Activated T-cell treated with anti-CD3 and anti-CD28 coated beads, Interleukin-2, amount 50 U/mL, for 24 hours (primary cell): Measurements from ENCODE around the gene TTC28.
"Not testable (repeated sequence)": the region's sequence is repeated elsewhere in the genome, so short reads cannot be mapped to it uniquely, and the experiment has no call there.

Experiments used
- DNase-seq: peaks from one replicate; pipeline ENCODE4 v3.0.0-alpha.2; 2020
- H3K27ac Mint-ChIP-seq: 2 replicates; pipeline ENCODE4 v1.8.0; 2020; ENCODE audit warnings: mild to moderate bottlenecking, mixed read lengths
- H3K27me3 Mint-ChIP-seq: 2 replicates; pipeline ENCODE4 v1.8.0; 2020; ENCODE audit warnings: mixed read lengths
- H3K36me3 Mint-ChIP-seq: 2 replicates; pipeline ENCODE4 v1.8.0; 2020; ENCODE audit warnings: low read depth, mixed read lengths
- H3K4me1 Mint-ChIP-seq: 2 replicates; pipeline ENCODE4 v1.8.0; 2020; ENCODE audit warnings: low read depth, mixed read lengths
- H3K4me3 Mint-ChIP-seq: 2 replicates; pipeline ENCODE4 v1.8.0; 2020; ENCODE audit warnings: mild to moderate bottlenecking, moderate library complexity, mixed read lengths
- H3K9me3 Mint-ChIP-seq: 2 replicates; pipeline ENCODE4 v1.8.0; 2020; ENCODE audit warnings: mixed read lengths

Gene TTC28

DNA sequence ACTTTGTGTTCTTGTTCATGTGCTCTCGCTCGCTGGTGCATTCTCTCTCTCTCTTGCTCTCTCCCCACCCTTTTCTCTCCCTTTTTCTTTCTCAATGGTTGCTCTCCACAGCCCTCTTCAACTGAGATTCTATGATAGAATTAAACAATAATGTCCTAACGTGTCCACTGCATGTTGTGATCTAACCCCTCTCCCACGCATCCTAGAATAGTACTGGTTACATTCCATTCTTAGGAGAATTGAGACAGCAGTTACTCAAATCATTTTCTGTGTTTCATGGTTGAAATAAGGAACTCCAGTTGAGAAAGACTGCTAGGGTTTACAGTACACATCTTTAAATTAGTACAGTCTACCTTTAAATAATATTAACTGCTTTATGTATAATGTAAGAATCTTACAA is 442.5 kb downstream of the TTC28 start:
- DNase-seq: no peak
- Mint-ChIP-seq H3K4me1 (no peaks in the 10 kb centered on the region), H3K9me3 (no peaks in the 10 kb centered on the region), H3K4me3 (no peak overlapping the region), H3K27ac (no peak overlapping the region), H3K36me3 (no peaks in the 10 kb centered on the region), H3K27me3 (peaks cover 6% of the 10 kb centered on the region)

DNA sequence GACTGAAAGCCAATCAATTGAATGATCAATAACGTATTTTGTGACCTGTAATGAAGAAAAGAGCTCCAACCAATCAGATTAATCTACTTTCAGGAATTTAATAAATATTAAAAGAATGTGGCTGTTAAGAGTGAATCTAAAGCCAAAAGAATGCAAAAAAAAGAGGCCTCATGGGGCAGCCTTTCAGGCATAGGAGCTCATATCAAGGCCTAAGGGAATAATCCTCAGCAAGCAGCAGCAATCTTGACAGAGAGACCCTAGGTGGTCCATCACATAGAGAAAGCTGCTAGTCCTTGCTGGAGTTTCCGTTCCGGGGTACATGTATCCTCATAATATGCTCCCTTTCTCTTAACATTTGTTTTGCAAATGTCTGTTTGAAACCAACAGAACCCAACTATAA is 447.4 kb downstream of the TTC28 start:
- Mint-ChIP-seq H3K27ac (no peak overlapping the region), H3K4me3 (no peak overlapping the region), H3K9me3 (no peaks in the 10 kb centered on the region), H3K4me1 (no peaks in the 10 kb centered on the region), H3K36me3 (no peaks in the 10 kb centered on the region), H3K27me3 (no peaks in the 10 kb centered on the region)
- DNase-seq: no peak

DNA sequence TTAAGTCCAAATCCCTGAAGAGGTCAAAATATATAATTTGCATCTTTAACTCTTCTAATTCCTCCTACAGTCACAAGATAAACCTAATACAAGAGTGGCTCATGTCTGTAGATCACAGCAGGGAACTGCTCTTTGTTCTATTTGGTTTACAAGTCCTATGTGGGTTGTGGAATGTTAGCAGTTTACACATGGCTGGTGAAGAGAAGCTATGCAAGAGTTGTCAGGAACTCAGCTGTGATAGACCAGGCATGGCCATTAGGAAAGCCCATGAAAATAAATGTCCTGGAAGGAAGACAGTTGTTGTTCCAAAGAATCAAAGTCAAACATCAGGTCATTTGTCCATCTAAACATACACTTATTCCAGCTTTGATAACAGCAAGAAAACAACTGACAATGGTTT is 448.2 kb downstream of the TTC28 start:
- H3K9me3 Mint-ChIP-seq: no peaks in the 10 kb centered on the region
- H3K4me1 Mint-ChIP-seq: no peaks in the 10 kb centered on the region
- no peaks in the 10 kb centered on the region for H3K27me3 Mint-ChIP-seq
- no peaks in the 10 kb centered on the region for H3K36me3 Mint-ChIP-seq
- H3K27ac Mint-ChIP-seq: no peak overlapping the region
- no peak overlapping the region for H3K4me3 Mint-ChIP-seq
- no peak for DNase-seq

DNA sequence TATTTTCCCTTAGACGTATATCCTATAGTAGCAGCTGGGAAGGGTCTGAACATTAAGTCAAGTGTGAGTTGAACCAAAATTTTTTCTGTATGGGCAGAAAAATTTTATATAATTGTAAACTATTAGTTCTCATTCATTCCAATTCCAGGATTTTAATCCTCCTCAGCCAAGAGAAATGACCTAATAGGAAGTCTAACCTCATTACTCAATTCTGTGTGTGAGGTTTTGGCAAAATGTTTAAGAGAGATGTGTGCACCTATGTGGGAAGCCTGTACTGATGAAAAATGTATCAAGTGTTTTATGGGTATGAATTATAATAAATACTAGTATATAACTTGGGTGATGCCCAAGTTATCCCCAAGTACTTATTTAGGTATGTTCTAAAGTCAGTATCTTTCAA is 449.0 kb downstream of the TTC28 start:
- no peak overlapping the region for H3K27ac Mint-ChIP-seq
- no peak for DNase-seq
- H3K4me3 Mint-ChIP-seq: no peak overlapping the region
- no peaks in the 10 kb centered on the region for H3K9me3 Mint-ChIP-seq
- H3K4me1 Mint-ChIP-seq: no peaks in the 10 kb centered on the region
- H3K27me3 Mint-ChIP-seq: no peaks in the 10 kb centered on the region
- no peaks in the 10 kb centered on the region for H3K36me3 Mint-ChIP-seq

DNA sequence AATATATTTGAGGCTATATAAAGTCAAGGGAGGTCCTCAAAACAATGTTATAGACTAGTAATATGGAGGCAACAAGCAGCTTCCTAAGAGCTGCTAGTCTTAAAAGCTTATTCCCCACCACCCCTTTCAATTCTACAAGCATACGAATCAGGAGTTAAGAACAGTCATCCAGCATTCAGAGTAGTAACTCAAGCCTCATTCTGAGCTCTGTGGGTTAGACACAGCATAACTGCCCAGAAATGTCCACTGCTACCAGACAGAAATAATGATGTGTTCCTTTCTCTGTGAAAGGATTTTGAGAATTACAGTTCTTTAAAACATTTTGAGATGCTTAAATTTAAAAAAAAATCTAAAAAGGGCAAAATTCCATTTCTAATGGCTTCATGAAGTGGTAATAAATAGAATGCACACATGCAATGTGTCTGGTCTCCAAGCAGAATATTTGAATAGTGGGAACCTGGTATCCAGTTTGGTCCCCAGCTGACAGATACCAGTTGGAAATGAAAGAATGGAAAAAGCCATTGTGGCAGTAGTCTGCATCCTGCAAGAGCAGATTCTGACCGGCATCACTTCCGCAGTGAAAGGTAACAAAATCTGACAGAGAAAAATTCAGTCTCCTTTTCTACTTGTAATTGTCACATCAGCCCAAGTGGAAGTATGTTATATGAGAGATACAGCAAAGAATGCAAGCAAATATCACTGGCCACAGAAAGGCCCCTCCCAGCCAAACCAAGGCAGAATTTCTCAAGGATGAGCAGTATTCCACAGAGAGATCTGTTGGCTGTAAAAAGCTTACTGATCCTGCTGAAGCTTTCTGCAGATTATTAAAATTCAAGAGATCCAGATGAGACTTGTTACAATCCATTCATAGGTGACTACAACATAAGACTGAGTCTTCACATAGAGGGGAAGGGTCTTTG is 449.8 kb downstream of the TTC28 start:
- no peaks in the 10 kb centered on the region for H3K27me3 Mint-ChIP-seq
- no peaks in the 10 kb centered on the region for H3K9me3 Mint-ChIP-seq
- H3K27ac Mint-ChIP-seq: no peak overlapping the region
- no peaks in the 10 kb centered on the region for H3K4me1 Mint-ChIP-seq
- no peaks in the 10 kb centered on the region for H3K36me3 Mint-ChIP-seq
- H3K4me3 Mint-ChIP-seq: no peak overlapping the region
- no peak for DNase-seq

DNA sequence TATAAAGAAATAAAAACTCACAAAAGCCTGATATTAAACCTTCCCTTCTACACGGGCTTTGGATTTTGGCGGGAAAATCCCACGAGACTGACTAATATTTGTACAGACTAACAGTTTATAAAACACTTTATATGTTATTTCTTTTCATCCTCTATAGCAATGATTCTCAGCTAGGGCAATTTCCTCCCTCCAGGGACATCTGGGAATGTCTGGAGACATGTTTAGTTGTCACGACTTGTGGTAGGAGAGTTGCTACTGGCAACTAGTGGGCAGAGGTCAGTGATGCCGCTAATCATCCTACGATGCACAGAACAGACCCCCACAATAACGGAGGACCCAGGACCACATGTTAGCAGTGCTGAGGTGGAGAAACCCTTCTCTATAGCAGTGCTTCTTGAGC is 455.8 kb downstream of the TTC28 start:
- Mint-ChIP-seq H3K27ac (no peak overlapping the region), H3K4me3 (no peak overlapping the region), H3K9me3 (no peaks in the 10 kb centered on the region), H3K4me1 (no peaks in the 10 kb centered on the region), H3K27me3 (no peaks in the 10 kb centered on the region), H3K36me3 (no peaks in the 10 kb centered on the region)
- no peak for DNase-seq

DNA sequence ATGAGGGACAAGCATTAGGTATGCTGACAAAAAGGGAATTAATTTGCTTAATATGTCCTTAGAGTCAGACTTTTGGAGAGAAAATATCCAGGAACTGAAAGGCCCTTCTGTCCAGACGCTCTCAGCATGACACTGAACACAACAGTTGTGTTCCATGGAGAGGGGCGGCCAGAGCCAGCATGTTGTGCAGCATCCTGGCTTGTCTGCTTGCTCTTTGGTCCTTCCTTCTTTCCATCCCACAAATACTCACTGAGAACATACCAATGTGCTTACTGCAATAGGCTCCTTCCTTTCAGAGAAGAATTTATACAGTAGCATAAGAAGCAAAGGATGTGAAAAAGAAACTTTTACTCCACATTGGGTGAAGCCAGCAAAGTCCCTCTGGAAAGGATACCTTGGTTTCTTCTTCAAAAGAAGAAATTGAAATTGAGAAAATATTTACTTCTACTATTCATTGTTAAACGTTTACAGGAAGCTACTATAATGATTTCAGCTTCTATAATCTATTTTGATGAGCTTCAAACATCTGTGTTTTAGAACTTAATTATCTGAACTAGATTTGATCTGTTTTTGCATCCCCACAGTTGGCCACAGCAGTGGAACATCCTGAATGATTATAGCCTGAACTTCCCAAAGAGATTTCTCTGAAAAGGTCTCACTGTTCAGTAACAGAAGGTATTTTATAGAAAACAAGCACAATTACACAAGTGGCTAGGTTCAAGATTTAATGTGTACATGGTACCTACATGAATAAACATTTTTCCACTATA is 456.5 kb downstream of the TTC28 start:
- Mint-ChIP-seq H3K27me3 (no peaks in the 10 kb centered on the region), H3K36me3 (no peaks in the 10 kb centered on the region), H3K9me3 (no peaks in the 10 kb centered on the region), H3K27ac (no peak overlapping the region), H3K4me1 (no peaks in the 10 kb centered on the region), H3K4me3 (no peak overlapping the region)
- DNase-seq: no peak

DNA sequence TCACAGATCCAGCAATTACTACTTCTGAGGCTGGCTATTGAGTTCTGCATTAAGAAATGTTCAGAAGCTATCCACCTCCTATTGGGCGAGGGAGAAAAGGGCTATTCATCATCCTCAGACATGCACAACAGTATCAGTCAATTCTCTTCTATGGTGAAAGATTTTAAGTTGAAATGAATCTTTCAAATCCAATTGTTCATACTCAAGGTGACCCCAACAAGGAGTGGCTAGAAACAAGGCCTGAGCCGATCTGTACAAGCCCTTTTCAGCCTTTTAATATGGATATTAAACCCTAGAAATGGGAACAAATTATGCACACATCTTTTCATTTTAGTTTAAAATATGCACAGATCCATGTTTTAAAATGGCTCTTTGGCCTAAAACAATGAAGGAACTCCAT is 457.1 kb downstream of the TTC28 start:
- no peaks in the 10 kb centered on the region for H3K36me3 Mint-ChIP-seq
- no peaks in the 10 kb centered on the region for H3K4me1 Mint-ChIP-seq
- H3K27ac Mint-ChIP-seq: no peak overlapping the region
- H3K4me3 Mint-ChIP-seq: no peak overlapping the region
- H3K9me3 Mint-ChIP-seq: no peaks in the 10 kb centered on the region
- DNase-seq: no peak
- H3K27me3 Mint-ChIP-seq: no peaks in the 10 kb centered on the region

DNA sequence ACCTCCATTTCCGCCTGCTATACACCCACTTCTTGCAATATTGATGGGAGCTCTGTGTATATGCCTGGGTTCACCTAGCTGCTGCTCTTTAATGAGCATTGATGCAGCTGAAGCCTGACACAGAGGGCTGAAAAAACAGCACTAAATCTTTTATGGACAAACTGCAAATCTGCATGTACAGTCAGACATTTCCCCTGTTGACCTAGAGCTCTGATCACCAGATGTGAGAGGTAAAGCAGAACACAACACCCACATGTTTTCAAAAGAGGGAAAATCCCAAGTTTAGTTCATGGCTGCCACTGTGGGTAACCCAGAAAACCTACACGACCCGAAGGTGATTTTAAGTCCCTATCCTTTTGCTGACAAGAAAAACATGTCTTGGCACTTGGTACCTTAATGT is 457.6 kb downstream of the TTC28 start:
- no peaks in the 10 kb centered on the region for H3K4me1 Mint-ChIP-seq
- H3K27me3 Mint-ChIP-seq: no peaks in the 10 kb centered on the region
- H3K4me3 Mint-ChIP-seq: no peak overlapping the region
- no peaks in the 10 kb centered on the region for H3K9me3 Mint-ChIP-seq
- DNase-seq: no peak
- H3K27ac Mint-ChIP-seq: no peak overlapping the region
- H3K36me3 Mint-ChIP-seq: no peaks in the 10 kb centered on the region

DNA sequence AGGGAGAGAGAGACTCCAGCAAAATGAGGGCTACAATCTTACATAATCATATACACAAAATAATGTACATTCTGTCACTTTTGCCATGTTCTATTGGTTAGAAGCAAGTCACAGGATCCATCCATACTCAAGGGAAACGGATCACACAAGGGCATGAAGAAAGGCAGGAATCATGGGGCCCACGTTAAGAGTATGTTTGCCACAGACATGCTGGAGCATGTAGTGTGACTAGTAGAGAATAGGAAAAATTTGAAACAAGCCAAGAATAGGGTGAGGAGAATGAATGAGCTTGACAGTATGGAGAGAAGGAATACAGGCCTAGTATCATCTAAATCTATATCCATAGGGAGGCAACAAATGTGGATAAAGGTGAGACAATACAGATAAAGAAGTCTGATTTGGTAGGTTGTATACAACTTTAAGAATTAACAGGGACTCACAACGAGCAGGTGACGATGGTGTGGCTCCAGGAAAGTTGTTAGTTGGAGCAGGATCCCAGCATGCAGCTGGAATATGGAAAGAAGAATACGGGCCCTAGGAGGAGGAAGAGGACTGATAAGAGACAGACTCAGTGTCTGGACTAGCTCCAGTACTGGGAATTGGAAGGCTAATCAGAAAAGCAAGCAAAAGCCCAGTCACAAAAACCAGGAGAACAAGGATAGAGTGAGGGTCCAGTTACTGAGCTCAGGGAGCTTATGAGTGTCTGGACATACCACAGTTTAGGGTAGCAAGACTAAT is 458.8 kb downstream of the TTC28 start:
- H3K27me3 Mint-ChIP-seq: no peaks in the 10 kb centered on the region
- no peaks in the 10 kb centered on the region for H3K9me3 Mint-ChIP-seq
- H3K4me3 Mint-ChIP-seq: no peak overlapping the region
- no peaks in the 10 kb centered on the region for H3K36me3 Mint-ChIP-seq
- no peaks in the 10 kb centered on the region for H3K4me1 Mint-ChIP-seq
- DNase-seq: no peak
- H3K27ac Mint-ChIP-seq: no peak overlapping the region

DNA sequence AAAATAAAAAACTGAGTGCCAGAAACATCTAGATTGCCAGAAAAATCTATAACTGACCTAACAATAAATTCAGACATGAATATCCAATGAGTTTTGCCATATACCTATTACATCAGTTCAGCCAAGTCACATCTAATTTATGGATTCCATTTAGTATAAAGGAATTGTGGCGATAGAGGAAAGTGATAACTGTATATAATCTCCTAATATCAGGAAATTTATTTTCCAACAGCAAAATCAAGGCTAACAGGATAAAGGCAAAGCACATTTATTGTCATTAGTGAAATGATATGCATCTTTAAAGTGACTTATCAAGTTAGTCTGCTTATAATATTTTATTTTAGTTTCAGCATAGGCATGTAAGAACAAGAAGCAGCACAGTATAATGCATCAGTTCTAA is 462.4 kb downstream of the TTC28 start:
- Mint-ChIP-seq H3K27ac (no peak overlapping the region), H3K27me3 (no peaks in the 10 kb centered on the region), H3K4me3 (no peak overlapping the region), H3K9me3 (peaks cover 4% of the 10 kb centered on the region), H3K4me1 (no peaks in the 10 kb centered on the region), H3K36me3 (no peaks in the 10 kb centered on the region)
- DNase-seq: no peak

DNA sequence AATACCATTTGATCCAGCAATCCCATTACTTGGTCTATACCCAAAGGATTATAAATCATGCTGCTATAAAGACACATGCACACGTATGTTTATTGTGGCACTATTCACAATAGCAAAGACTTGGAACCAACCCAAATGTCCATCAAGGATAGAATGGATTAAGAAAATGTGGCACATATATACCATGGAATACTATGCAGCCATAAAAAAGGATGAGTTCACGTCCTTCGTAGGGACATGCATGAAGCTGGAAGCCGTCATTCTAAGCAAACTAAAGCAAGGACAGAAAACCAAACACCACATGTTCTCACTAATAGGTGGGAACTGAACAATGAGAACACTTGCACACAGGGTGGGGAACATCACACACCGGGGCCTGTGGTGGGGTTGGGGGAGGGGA is 464.9 kb downstream of the TTC28 start:
- H3K4me1 Mint-ChIP-seq, H3K27ac Mint-ChIP-seq, DNase-seq, H3K4me3 Mint-ChIP-seq, H3K36me3 Mint-ChIP-seq: not testable (repeated sequence)
- Mint-ChIP-seq H3K27me3 (peaks cover 12% of the 10 kb centered on the region), H3K9me3 (peaks cover 16% of the 10 kb centered on the region)

DNA sequence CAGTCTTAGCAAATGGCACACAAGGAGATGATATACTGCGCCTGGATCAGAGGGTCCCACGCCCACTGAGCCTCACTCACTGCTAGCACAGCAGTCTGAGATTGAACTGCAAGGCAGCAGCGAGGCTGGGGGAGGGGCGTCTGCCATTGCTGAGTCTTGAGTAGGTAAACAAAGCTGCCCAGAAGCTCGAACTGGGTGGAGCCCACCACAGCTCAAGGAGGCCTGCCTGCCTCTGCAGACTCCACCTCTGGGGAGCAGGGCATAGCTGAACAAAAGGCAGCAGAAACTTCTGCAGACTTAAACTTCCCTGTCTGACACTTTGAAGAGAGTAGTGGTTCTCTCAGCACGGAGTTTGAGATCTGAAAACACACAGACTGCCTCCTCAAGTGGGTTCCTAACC is 470.2 kb downstream of the TTC28 start:
- not testable (repeated sequence) for H3K27ac Mint-ChIP-seq, H3K36me3 Mint-ChIP-seq, H3K4me3 Mint-ChIP-seq, H3K4me1 Mint-ChIP-seq, DNase-seq
- H3K9me3 Mint-ChIP-seq: peaks cover 16% of the 10 kb centered on the region
- peaks cover 12% of the 10 kb centered on the region for H3K27me3 Mint-ChIP-seq

DNA sequence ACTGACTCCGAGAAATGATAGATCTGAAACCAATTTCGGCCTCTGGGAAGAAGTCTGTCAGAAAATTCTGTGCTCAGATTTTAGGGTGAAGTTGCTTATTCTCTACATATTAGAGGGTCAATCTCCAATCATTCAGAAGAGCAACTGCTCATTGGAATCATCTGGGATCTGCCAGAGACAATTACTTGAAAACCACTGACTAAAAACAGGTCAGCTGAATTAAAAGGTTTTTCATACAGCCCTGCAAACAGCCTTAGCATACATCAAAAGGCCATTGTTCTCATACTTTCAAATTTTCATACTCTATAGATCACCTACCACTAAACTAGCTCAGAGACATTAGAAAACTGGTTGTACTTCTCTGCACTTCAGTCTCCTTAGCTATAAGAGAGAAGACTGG is 470.9 kb downstream of the TTC28 start:
- Mint-ChIP-seq H3K4me1 (no peaks in the 10 kb centered on the region), H3K4me3 (no peak overlapping the region), H3K27ac (no peak overlapping the region), H3K9me3 (peaks cover 12% of the 10 kb centered on the region), H3K27me3 (peaks cover 12% of the 10 kb centered on the region), H3K36me3 (no peaks in the 10 kb centered on the region)
- DNase-seq: no peak

DNA sequence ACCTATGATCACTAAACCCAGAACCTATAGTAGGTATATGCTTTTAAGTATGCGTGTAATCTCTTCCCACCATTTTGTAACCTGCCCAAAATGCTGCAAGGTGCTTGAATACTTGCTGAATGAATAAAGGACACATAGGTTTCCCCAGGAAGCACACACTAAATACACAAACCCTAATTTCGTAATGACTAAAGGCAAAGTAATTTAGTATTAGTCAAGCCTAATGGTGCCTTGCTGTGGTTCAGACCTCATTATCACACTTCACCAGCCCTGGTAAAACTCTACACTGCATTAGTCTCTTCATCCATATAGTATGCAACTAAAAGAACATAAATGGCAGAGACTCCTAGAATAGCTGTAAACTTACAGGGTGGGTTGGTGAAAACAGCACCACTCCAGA is 471.6 kb downstream of the TTC28 start:
- Mint-ChIP-seq H3K27ac (no peak overlapping the region), H3K4me1 (no peaks in the 10 kb centered on the region), H3K27me3 (peaks cover 12% of the 10 kb centered on the region), H3K4me3 (no peak overlapping the region), H3K9me3 (peaks cover 12% of the 10 kb centered on the region), H3K36me3 (no peaks in the 10 kb centered on the region)
- no peak for DNase-seq
